Neuronal stem cell (in vitro differentiated cells): ENCODE data around the gene PTPRR.

ENCODE experiments used
- DNase-seq: peaks from one replicate; pipeline ENCODE4 v3.0.0-alpha.2; 2013; ENCODE audit warnings: low spot score
- H2AFZ ChIP-seq: one replicate; pipeline ENCODE4 v1.6.1; 2013; ENCODE audit warnings: mild to moderate bottlenecking, low read length, inconsistent platforms
- H2AK5ac ChIP-seq: 2 replicates; pipeline ENCODE4 v1.6.1; 2013; ENCODE audit warnings: low read depth, mild to moderate bottlenecking, inconsistent platforms, low read length, moderate library complexity, mixed read lengths
- H2BK120ac ChIP-seq: 2 replicates; pipeline ENCODE4 v1.6.1; 2013; ENCODE audit warnings: low read depth, mild to moderate bottlenecking, inconsistent platforms, low read length, moderate library complexity, mixed read lengths
- H2BK12ac ChIP-seq: one replicate; pipeline ENCODE4 v1.6.1; 2013; ENCODE audit warnings: low read length, inconsistent platforms
- H2BK15ac ChIP-seq: 2 replicates; pipeline ENCODE4 v1.6.1; 2013; ENCODE audit warnings: mild to moderate bottlenecking, low read length, inconsistent platforms, mixed read lengths
- H2BK5ac ChIP-seq: one replicate; pipeline ENCODE4 v1.6.1; 2013; ENCODE audit warnings: inconsistent platforms, mild to moderate bottlenecking, low read length, moderate library complexity
- H3K14ac ChIP-seq: one replicate; pipeline ENCODE4 v1.6.1; 2013; ENCODE audit warnings: low read length, inconsistent platforms
- H3K18ac ChIP-seq: 2 replicates; pipeline ENCODE4 v1.6.1; 2013; ENCODE audit warnings: low read length, inconsistent platforms
- H3K23ac ChIP-seq: 2 replicates; pipeline ENCODE4 v1.6.1; 2013; ENCODE audit warnings: low read depth, mild to moderate bottlenecking, mixed read lengths, low read length, inconsistent platforms; ENCODE audit not compliant: poor library complexity
- H3K27ac ChIP-seq: replicated peaks from 3 replicates; pipeline ENCODE4 v1.5.1; 2013; ENCODE audit warnings: low read length, inconsistent platforms
- H3K27me3 ChIP-seq, 3 experiments: 2 replicates each; pipeline ENCODE4 v1.6.1; 2013; ENCODE audit warnings: low read length in 3 of 3, mild to moderate bottlenecking in 2 of 3, inconsistent platforms in 1 of 3, low read depth in 1 of 3, mixed read lengths in 1 of 3, moderate library complexity in 1 of 3; ENCODE audit not compliant: control insufficient read depth in 3 of 3, insufficient read depth in 3 of 3
- H3K36me3 ChIP-seq, 2 donors: replicated peaks in 1 of 2; 2 replicates each; pipeline ENCODE4 v1.6.1; 2013; ENCODE audit warnings: low read length in 2 of 2; ENCODE audit not compliant: control insufficient read depth in 2 of 2, insufficient read depth in 2 of 2
- H3K4ac ChIP-seq: 2 replicates; pipeline ENCODE4 v1.6.1; 2013; ENCODE audit warnings: inconsistent platforms, mild to moderate bottlenecking, low read length, moderate library complexity
- H3K4me1 ChIP-seq, 2 donors: 1 replicate in 1 of 2; 2 replicates in 1 of 2; pipeline ENCODE4 v1.6.1; 2013; ENCODE audit warnings: low read length in 2 of 2, low read depth in 1 of 2; ENCODE audit not compliant: control insufficient read depth in 2 of 2, insufficient read depth in 1 of 2
- H3K4me2 ChIP-seq: one replicate; pipeline ENCODE4 v1.6.1; 2013; ENCODE audit warnings: mild to moderate bottlenecking, low read length, inconsistent platforms; ENCODE audit not compliant: insufficient read depth, poor library complexity, severe bottlenecking
- H3K4me3 ChIP-seq, 2 donors: 2 replicates each; pipeline ENCODE4 v1.5.1; 2013; ENCODE audit warnings: low read length in 2 of 2, mild to moderate bottlenecking in 2 of 2, inconsistent platforms in 1 of 2, moderate library complexity in 1 of 2
- H3K79me1 ChIP-seq: one replicate; pipeline ENCODE4 v1.6.1; 2013; ENCODE audit warnings: low read depth, mild to moderate bottlenecking, inconsistent platforms, low read length, moderate library complexity
- H3K9ac ChIP-seq: one replicate; pipeline ENCODE4 v1.6.1; 2013; ENCODE audit warnings: mild to moderate bottlenecking, low read depth, low read length, inconsistent platforms; ENCODE audit not compliant: poor library complexity
- H3K9me3 ChIP-seq, 2 donors: replicated peaks in 1 of 2; 2 replicates each; pipeline versions ENCODE3 to v1.6.1; 2013; ENCODE audit warnings: low read length in 2 of 2, mild to moderate bottlenecking in 2 of 2, inconsistent platforms in 1 of 2, low read depth in 1 of 2, mixed read lengths in 1 of 2, moderate library complexity in 1 of 2; ENCODE audit not compliant: control insufficient read depth in 2 of 2, insufficient read depth in 1 of 2
- H4K8ac ChIP-seq: one replicate; pipeline ENCODE4 v1.6.1; 2013; ENCODE audit warnings: low read depth, mild to moderate bottlenecking, inconsistent platforms, low read length, moderate library complexity
- H4K91ac ChIP-seq: one replicate; pipeline ENCODE4 v1.6.1; 2013; ENCODE audit warnings: low read length, low read depth, mild to moderate bottlenecking, inconsistent platforms; ENCODE audit not compliant: poor library complexity
- WGBS, 2 donors: extraction: QIAGEN DNeasy Blood & Tissue Kit; methylation state at CpG; one replicate each; pipeline ENCODE4 v1.1.7; 2013; ENCODE audit warnings: missing lambda C conversion rate in 2 of 2, mixed read lengths in 1 of 2; ENCODE audit not compliant: insufficient read length in 2 of 2, insufficient replicate concordance in 1 of 2; ENCODE audit errors: extremely low coverage in 2 of 2; 5-methylcytosine and 5-hydroxymethylcytosine counted together

PTPRR gene

DNA sequence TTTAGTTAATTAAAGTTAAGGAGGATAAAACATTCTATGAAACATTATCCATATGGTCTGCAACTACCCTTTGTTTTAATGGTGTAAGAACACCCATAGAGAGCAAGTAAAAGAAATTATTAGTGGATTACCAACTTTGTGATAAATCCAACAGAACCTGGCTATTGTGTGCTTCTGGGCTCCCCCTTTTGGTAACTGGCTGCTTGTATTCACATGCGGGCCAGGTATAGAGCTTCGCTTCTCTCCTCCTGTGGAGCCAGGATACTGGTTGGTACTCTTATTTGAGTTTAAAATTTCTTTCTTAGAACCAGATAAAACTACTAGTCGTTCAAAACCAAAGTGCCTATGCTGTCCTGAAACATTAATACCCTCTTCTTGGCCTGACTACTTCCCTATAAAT lies 81.0 kb downstream of the PTPRR start:
- no CpG with 5 or more reads among the region's 3 CpGs for WGBS, 2 donors
- H3K4ac ChIP-seq: no peak overlapping the region

DNA sequence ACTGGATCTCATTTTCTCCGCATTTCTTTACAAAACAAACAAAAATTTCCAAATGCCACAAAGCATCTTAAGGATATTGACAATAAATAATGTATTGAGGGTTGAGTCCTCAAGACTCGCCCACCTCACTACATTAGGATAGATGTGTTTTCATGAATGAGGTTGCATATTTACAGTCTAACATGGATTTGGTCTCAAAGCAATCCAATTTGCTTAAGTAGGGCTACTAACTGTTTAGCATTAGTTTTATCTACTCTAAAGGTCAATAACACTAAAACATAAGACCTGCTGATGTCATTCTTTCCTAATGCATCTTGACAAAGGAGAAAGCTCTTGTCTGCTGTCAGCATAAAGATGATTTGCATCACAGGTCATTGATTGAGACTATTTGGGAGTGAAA lies 82.4 kb downstream of the PTPRR start:
- WGBS, 2 donors: no CpG with 5 or more reads among the region's 2 CpGs

More for the DNA sequence above, 81.0 kb downstream of the PTPRR start:
- Histone ChIP-seq H3K9me3 (no peaks in the 10 kb centered on the region), H3K4me1 (no peaks in the 10 kb centered on the region), H2BK5ac (no peak overlapping the region), H3K4me3 (no peak overlapping the region), H3K4me2 (no peak overlapping the region), H3K14ac (no peak overlapping the region), H2BK15ac (no peak overlapping the region), H3K79me1 (no peaks in the 10 kb centered on the region), H2BK120ac (no peak overlapping the region), H3K18ac (no peak overlapping the region), H4K8ac (no peak overlapping the region), H3K9ac (no peak overlapping the region), H2BK12ac (no peak overlapping the region), H3K27ac (no peak overlapping the region), H2AK5ac (no peak overlapping the region), H3K23ac (no peak overlapping the region), H3K36me3 (no peaks in the 10 kb centered on the region), H4K91ac (no peak overlapping the region), H3K27me3 (peaks cover 0 to 2% (median 0%) of the 10 kb centered on the region in 3 experiments), H2AFZ (no peak overlapping the region)
- no peak for DNase-seq

DNA sequence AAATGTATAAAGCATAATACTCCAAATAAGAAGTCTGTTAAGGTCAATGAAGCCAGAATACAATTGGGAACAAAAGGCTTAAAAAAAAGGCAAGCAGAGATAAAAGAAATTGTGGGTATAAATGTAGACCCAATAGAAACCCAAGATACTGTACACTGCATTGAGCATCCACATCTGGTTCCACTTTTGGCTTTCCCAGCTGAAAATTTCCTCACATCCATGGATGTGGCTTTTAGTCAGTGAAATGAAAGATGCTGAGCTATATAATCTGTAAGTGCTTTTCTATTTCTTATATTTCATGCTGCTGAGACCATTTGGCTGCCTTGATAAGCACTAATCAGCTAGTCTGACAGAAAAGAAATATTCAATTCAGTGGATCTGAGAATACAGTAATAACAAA lies 83.5 kb downstream of the PTPRR start:
- no peaks in the 10 kb centered on the region for H3K9me3 ChIP-seq
- no peak overlapping the region for H4K8ac ChIP-seq
- no peak overlapping the region for H4K91ac ChIP-seq
- H2BK12ac ChIP-seq: no peak overlapping the region
- no peak overlapping the region for H2BK120ac ChIP-seq
- H3K4me1 ChIP-seq: no peaks in the 10 kb centered on the region
- no peak overlapping the region for H3K14ac ChIP-seq
- H2BK15ac ChIP-seq: no peak overlapping the region
- DNase-seq: no peak
- no peaks in the 10 kb centered on the region for H3K36me3 ChIP-seq
- H3K4ac ChIP-seq: no peak overlapping the region
- H3K27me3 ChIP-seq: peaks cover 0 to 2% (median 0%) of the 10 kb centered on the region in 3 experiments
- H3K4me2 ChIP-seq: no peak overlapping the region
- H2AFZ ChIP-seq: no peak overlapping the region
- H3K79me1 ChIP-seq: no peaks in the 10 kb centered on the region
- H3K18ac ChIP-seq: no peak overlapping the region
- no peak overlapping the region for H2AK5ac ChIP-seq
- H3K9ac ChIP-seq: no peak overlapping the region
- H3K23ac ChIP-seq: no peak overlapping the region
- H3K27ac ChIP-seq: no peak overlapping the region
- no peak overlapping the region for H3K4me3 ChIP-seq
- H2BK5ac ChIP-seq: no peak overlapping the region

More for the DNA sequence above, 82.4 kb downstream of the PTPRR start:
- Histone ChIP-seq H2BK5ac (no peak overlapping the region), H3K4me3 (no peak overlapping the region), H3K79me1 (no peaks in the 10 kb centered on the region), H3K14ac (no peak overlapping the region), H3K27me3 (peaks cover 0 to 2% (median 0%) of the 10 kb centered on the region in 3 experiments), H3K9ac (no peak overlapping the region), H2BK15ac (no peak overlapping the region), H3K36me3 (no peaks in the 10 kb centered on the region), H2AFZ (no peak overlapping the region), H2BK120ac (no peak overlapping the region), H3K18ac (no peak overlapping the region), H3K27ac (no peak overlapping the region), H4K91ac (no peak overlapping the region), H4K8ac (no peak overlapping the region), H3K4me2 (no peak overlapping the region), H2BK12ac (no peak overlapping the region), H3K23ac (no peak overlapping the region), H2AK5ac (no peak overlapping the region), H3K9me3 (no peaks in the 10 kb centered on the region), H3K4ac (no peak overlapping the region), H3K4me1 (no peaks in the 10 kb centered on the region)
- no peak for DNase-seq

DNA sequence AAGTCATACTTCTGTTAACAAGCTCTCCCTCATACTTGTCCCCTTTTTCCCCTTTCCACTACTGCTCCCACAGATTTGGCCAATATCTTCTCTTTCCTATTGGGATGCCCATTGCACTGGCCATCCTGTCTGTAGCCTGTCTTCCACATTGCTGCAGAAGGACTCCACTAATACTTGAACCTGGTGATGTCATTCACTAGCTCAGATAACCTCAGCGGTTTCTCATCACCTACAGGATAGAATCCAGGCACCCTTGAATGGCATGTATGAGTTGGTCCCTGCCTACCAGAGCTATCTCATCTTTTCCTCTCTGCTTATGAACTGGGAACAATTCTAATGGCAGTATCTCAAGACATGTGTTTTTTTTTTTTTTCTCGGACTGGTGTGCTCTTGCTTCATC lies 84.6 kb downstream of the PTPRR start:
- Histone ChIP-seq H2BK5ac (no peak overlapping the region), H2AK5ac (no peak overlapping the region), H3K4me2 (no peak overlapping the region), H2AFZ (no peak overlapping the region), H3K79me1 (no peaks in the 10 kb centered on the region), H3K4me1 (no peaks in the 10 kb centered on the region), H3K14ac (no peak overlapping the region), H4K91ac (no peak overlapping the region), H2BK15ac (no peak overlapping the region), H2BK120ac (no peak overlapping the region), H3K9ac (no peak overlapping the region), H3K36me3 (no peaks in the 10 kb centered on the region), H3K18ac (no peak overlapping the region), H3K23ac (no peak overlapping the region), H3K4me3 (no peak overlapping the region), H3K4ac (no peak overlapping the region), H2BK12ac (no peak overlapping the region), H3K27me3 (peaks cover 0 to 2% (median 0%) of the 10 kb centered on the region in 3 experiments), H4K8ac (no peak overlapping the region), H3K27ac (no peak overlapping the region), H3K9me3 (no peaks in the 10 kb centered on the region)
- no CpG with 5 or more reads among the region's 2 CpGs for WGBS, 2 donors
- DNase-seq: no peak
